MM.1S (cell line): ENCODE data around the gene HNRNPA1.

Experiments used
- DNase-seq: peaks from one replicate; pipeline ENCODE4 v3.0.0-alpha.2; 2015
- H2AFZ ChIP-seq: fragments of 300-600 bp; sonication (generic); 2 replicates; pipeline ENCODE4 v1.6.0; 2016; ENCODE audit warnings: antibody characterized with exemption, low read length
- H3F3A ChIP-seq: fragments of 300-600 bp; sonication (generic); 2 replicates; pipeline ENCODE4 v1.6.1; 2016; ENCODE audit warnings: mild to moderate bottlenecking, antibody characterized with exemption, low read length, moderate library complexity, mixed read lengths; ENCODE audit not compliant: insufficient read depth
- H3K27ac ChIP-seq: fragments of 300-600 bp; sonication (generic); 2 replicates; pipeline ENCODE4 v1.5.1; 2016; ENCODE audit warnings: mild to moderate bottlenecking, low read length
- H3K27me3 ChIP-seq: fragments of 300-600 bp; sonication (generic); replicated peaks from 2 replicates; pipeline ENCODE4 v1.6.0; 2016; ENCODE audit warnings: low read length; ENCODE audit not compliant: insufficient read depth
- H3K36me3 ChIP-seq: fragments of 300-600 bp; sonication (generic); replicated peaks from 2 replicates; pipeline ENCODE4 v1.6.1; 2016; ENCODE audit warnings: mild to moderate bottlenecking, low read length, mixed read lengths; ENCODE audit not compliant: insufficient read depth
- H3K4me1 ChIP-seq: fragments of 300-600 bp; sonication (generic); 2 replicates; pipeline ENCODE4 v1.6.1; 2016; ENCODE audit warnings: low read length, mixed read lengths
- H3K4me2 ChIP-seq: fragments of 300-600 bp; sonication (generic); 2 replicates; pipeline ENCODE4 v1.6.0; 2016; ENCODE audit warnings: low read depth, low read length
- H3K4me3 ChIP-seq: fragments of 300-600 bp; sonication (generic); 2 replicates; pipeline ENCODE4 v1.5.1; 2016; ENCODE audit warnings: low read length, mixed read lengths
- H3K79me2 ChIP-seq: fragments of 300-600 bp; sonication (generic); 2 replicates; pipeline ENCODE4 v1.6.1; 2016; ENCODE audit warnings: mixed run types, low read length, mixed read lengths
- H3K9ac ChIP-seq: fragments of 300-600 bp; sonication (generic); 2 replicates; pipeline ENCODE4 v1.6.1; 2016; ENCODE audit warnings: low read length, mixed read lengths
- H3K9me2 ChIP-seq: fragments of 300-600 bp; sonication (generic); replicated peaks from 2 replicates; pipeline ENCODE4 v1.6.1; 2016; ENCODE audit warnings: mild to moderate bottlenecking, low read length, mixed read lengths; ENCODE audit not compliant: insufficient read depth
- H3K9me3 ChIP-seq: fragments of 300-600 bp; sonication (generic); replicated peaks from 2 replicates; pipeline ENCODE4 v1.6.1; 2016; ENCODE audit warnings: mild to moderate bottlenecking, low read length, mixed read lengths; ENCODE audit not compliant: insufficient read depth
- H4K20me1 ChIP-seq: fragments of 300-600 bp; sonication (generic); 2 replicates; pipeline ENCODE4 v1.6.1; 2016; ENCODE audit warnings: mild to moderate bottlenecking, low read length, moderate library complexity, mixed read lengths; ENCODE audit not compliant: insufficient read depth
- CTCF ChIP-seq: fragments of 300-600 bp; sonication (generic); IDR thresholded peaks from 2 replicates; pipeline ENCODE4 v1.5.1; 2016; ENCODE audit warnings: antibody characterized with exemption, low read length, mixed read lengths
- EZH2 ChIP-seq: fragments of 300-600 bp; sonication (generic); optimal IDR thresholded peaks from 2 replicates; pipeline ENCODE3; 2017; ENCODE audit warnings: low read depth, mild to moderate bottlenecking, antibody characterized with exemption, low read length, mixed read lengths
- EZH2phosphoT487 ChIP-seq: fragments of 300-600 bp; sonication (generic); IDR thresholded peaks from 2 replicates; pipeline ENCODE4 v1.6.1; 2018; ENCODE audit warnings: antibody characterized with exemption, low read length

Gene HNRNPA1

GRCh38 chr12:54328595-54329337, 48.2 kb downstream of the HNRNPA1 start:
- Histone ChIP-seq H3K27me3 (no peaks in the 10 kb centered on the region), H3K9me3 (no peaks in the 10 kb centered on the region), H3K9ac (no peak overlapping the region), H4K20me1 (no peaks in the 10 kb centered on the region), H3F3A (no peaks in the 10 kb centered on the region; the same call in 1 of the 2 replicates), H2AFZ (no peak overlapping the region), H3K36me3 (no peaks in the 10 kb centered on the region), H3K4me3 (no peak overlapping the region), H3K9me2 (no peaks in the 10 kb centered on the region), H3K4me1 (no peaks in the 10 kb centered on the region), H3K4me2 (no peak overlapping the region), H3K79me2 (peaks cover 76% of the 10 kb centered on the region), H3K27ac (no peak overlapping the region)
- DNase-seq, result no peak
- TF ChIP-seq EZH2phosphoT487 (no peak), CTCF (no peak), EZH2 (no peak)

GRCh38 chr12:54329759-54330158, 49.2 kb downstream of the HNRNPA1 start:
- Histone ChIP-seq H3K4me2 (no peak overlapping the region), H3K79me2 (peaks cover 79% of the 10 kb centered on the region), H3F3A (no peaks in the 10 kb centered on the region; the same call in 1 of the 2 replicates), H3K9me2 (no peaks in the 10 kb centered on the region), H4K20me1 (no peaks in the 10 kb centered on the region), H3K27me3 (no peaks in the 10 kb centered on the region), H3K9me3 (no peaks in the 10 kb centered on the region), H3K27ac (no peak overlapping the region), H2AFZ (no peak overlapping the region), H3K36me3 (no peaks in the 10 kb centered on the region), H3K4me1 (no peaks in the 10 kb centered on the region), H3K4me3 (no peak overlapping the region), H3K9ac (no peak overlapping the region)
- TF ChIP-seq CTCF (no peak), EZH2 (no peak), EZH2phosphoT487 (no peak)
- DNase-seq, result no peak

- H3K4me1 ChIP-seq, result no peaks in the 10 kb centered on the region
- H3K27ac ChIP-seq, result no peak overlapping the region
- H3K9ac ChIP-seq, result no peak overlapping the region
These were observed 49.9 kb downstream of the HNRNPA1 start for GRCh38 chr12:54330442-54330841.

More at GRCh38 chr12:54330442-54330841, 49.9 kb downstream of the HNRNPA1 start:
- H3K4me3 ChIP-seq, result no peak overlapping the region
- no peaks in the 10 kb centered on the region for H3K9me3 ChIP-seq
- no peak overlapping the region for H3K4me2 ChIP-seq
- H3K79me2 ChIP-seq, result peaks cover 76% of the 10 kb centered on the region
- H4K20me1 ChIP-seq, result no peaks in the 10 kb centered on the region
- no peaks in the 10 kb centered on the region for H3K27me3 ChIP-seq
- no peak overlapping the region for H2AFZ ChIP-seq
- no peaks in the 10 kb centered on the region for H3K36me3 ChIP-seq
- no peak for DNase-seq
- no peaks in the 10 kb centered on the region for H3K9me2 ChIP-seq
- no peak for TF ChIP-seq CTCF
- no peak for TF ChIP-seq EZH2
- no peak for TF ChIP-seq EZH2phosphoT487
- H3F3A ChIP-seq, result no peaks in the 10 kb centered on the region; the same call in 1 of the 2 replicates
